ENCODE data around the gene COLGALT1. TPM values are rescaled to one million over a fixed set of nuclear protein-coding genes. Genes with fewer than 3 reads are reported as not detected.

The COLGALT1 gene
- polyA plus RNA-seq, 1 experiment = 89.0 TPM

GRCh38 chr19:17611462-17612244, 56.2 kb downstream of the COLGALT1 start:
- ChIA-PET POLR2A (no interaction called here), CTCF (no interaction called here)
- peaks cover 4% of the 10 kb centered on the region for H3K27me3 ChIP-seq (ENCODE audit: control insufficient read depth, insufficient read depth, low read length)
- H3K27ac ChIP-seq (ENCODE audit: low read depth, low read length) = no peak overlapping the region
- no peak overlapping the region for H3K4me3 ChIP-seq (ENCODE audit: low read depth, low read length)
- DNase-seq (ENCODE audit: low read depth, low spot score) = no peak
- H3K9me3 ChIP-seq (ENCODE audit: control insufficient read depth, insufficient read depth, low read length) = no peaks in the 10 kb centered on the region; the same call in 1 of the 2 replicates
- no peak for TF ChIP-seq CTCF (IDR thresholded peaks at IDR 0.05; ENCODE audit: low read depth, low read length)

- DNase-seq (ENCODE audit: low read depth, low spot score) = no peak
- POLR2A ChIA-PET = no interaction called here
- Histone ChIP-seq H3K27ac (ENCODE audit: low read depth, low read length) (no peak overlapping the region), H3K9me3 (ENCODE audit: control insufficient read depth, insufficient read depth, low read length) (peaks cover 4% of the 10 kb centered on the region; the same call in 1 of the 2 replicates), H3K4me3 (ENCODE audit: low read depth, low read length) (no peak overlapping the region), H3K27me3 (ENCODE audit: control insufficient read depth, insufficient read depth, low read length) (peaks cover 4% of the 10 kb centered on the region)
- CTCF ChIA-PET = interaction anchor here (0.6 kb wide), 1 partner anchor 314 kb away, joined by 4 read pairs; no protein-coding TSS in a partner anchor
- TF ChIP-seq CTCF (IDR thresholded peaks at IDR 0.05; ENCODE audit: low read depth, low read length) = no peak
These were observed 59.0 kb downstream of the COLGALT1 start for GRCh38 chr19:17614476-17614875.

- H3K4me3 ChIP-seq (ENCODE audit: low read depth, low read length) = 0 out of 2 replicates have a peak overlapping the region, but pooled peaks have one; percentile 22
- H3K27me3 ChIP-seq (ENCODE audit: control insufficient read depth, insufficient read depth, low read length) = peaks cover 4% of the 10 kb centered on the region
- TF ChIP-seq CTCF (IDR thresholded peaks at IDR 0.05; ENCODE audit: low read depth, low read length) = no peak
- ChIA-PET CTCF (no interaction called here), POLR2A (no interaction called here)
- no peak overlapping the region for H3K27ac ChIP-seq (ENCODE audit: low read depth, low read length)
- DNase-seq (ENCODE audit: low read depth, low spot score) = no peak
- H3K9me3 ChIP-seq (ENCODE audit: control insufficient read depth, insufficient read depth, low read length) = peaks cover 4% of the 10 kb centered on the region; the same call in 1 of the 2 replicates
These were observed 60.6 kb downstream of the COLGALT1 start for GRCh38 chr19:17615889-17616685.

- no peak for TF ChIP-seq CTCF (IDR thresholded peaks at IDR 0.05; ENCODE audit: low read depth, low read length)
- Histone ChIP-seq H3K4me3 (ENCODE audit: low read depth, low read length) (0 out of 2 replicates have a peak overlapping the region, but pooled peaks have one; percentile 22), H3K9me3 (ENCODE audit: control insufficient read depth, insufficient read depth, low read length) (peaks cover 8% of the 10 kb centered on the region), H3K27ac (ENCODE audit: low read depth, low read length) (no peak overlapping the region), H3K27me3 (ENCODE audit: control insufficient read depth, insufficient read depth, low read length) (peaks cover 5% of the 10 kb centered on the region)
- CTCF ChIA-PET = no interaction called here
- no peak for DNase-seq (ENCODE audit: low read depth, low spot score)
- POLR2A ChIA-PET = no interaction called here
These were observed 61.2 kb downstream of the COLGALT1 start for GRCh38 chr19:17616686-17616960.

All from AG04450 (cell line).